ENCODE results near the gene SHKBP1. TPM values are rescaled to one million over a fixed set of nuclear protein-coding genes. Genes with fewer than 3 reads are reported as not detected.
"Not testable (repeated sequence)": the region's sequence is repeated elsewhere in the genome, so short reads cannot be mapped to it uniquely, and the experiment has no call there.

SHKBP1 gene
- total RNA-seq, 4 donors from 2014 or later: 37.0 to 87.5 (median 47.8) TPM

DNA sequence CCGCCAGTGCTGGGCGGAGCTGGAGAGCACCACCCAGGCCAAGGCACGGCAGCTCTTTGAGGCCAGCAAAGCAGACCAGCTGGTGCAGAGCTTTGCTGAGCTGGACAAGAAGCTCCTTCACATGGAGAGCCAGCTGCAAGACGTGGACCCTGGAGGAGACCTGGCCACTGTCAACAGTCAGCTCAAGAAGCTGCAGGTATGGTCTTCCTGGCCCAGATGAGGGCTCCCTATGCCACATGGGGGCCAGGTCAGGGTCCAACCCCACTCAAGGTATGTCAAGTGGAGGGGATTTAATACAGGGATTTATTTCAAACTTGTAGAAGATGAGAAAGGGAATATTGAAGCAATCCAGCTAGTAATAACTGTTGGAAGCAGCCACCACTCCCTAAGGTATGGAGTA, 42.5 kb upstream of the SHKBP1 start:
- ATAC-seq (ENCODE audit: low FRiP score): no peak
- TF ChIP-seq CTCF (IDR thresholded peaks at IDR 0.05): no peak
- no peak for DNase-seq (ENCODE audit: low spot score)

GRCh38 chr19:40539070-40539469, 37.6 kb upstream of the SHKBP1 start:
- TF ChIP-seq CTCF (IDR thresholded peaks at IDR 0.05): no peak
- ATAC-seq (ENCODE audit: low FRiP score): no peak

DNA sequence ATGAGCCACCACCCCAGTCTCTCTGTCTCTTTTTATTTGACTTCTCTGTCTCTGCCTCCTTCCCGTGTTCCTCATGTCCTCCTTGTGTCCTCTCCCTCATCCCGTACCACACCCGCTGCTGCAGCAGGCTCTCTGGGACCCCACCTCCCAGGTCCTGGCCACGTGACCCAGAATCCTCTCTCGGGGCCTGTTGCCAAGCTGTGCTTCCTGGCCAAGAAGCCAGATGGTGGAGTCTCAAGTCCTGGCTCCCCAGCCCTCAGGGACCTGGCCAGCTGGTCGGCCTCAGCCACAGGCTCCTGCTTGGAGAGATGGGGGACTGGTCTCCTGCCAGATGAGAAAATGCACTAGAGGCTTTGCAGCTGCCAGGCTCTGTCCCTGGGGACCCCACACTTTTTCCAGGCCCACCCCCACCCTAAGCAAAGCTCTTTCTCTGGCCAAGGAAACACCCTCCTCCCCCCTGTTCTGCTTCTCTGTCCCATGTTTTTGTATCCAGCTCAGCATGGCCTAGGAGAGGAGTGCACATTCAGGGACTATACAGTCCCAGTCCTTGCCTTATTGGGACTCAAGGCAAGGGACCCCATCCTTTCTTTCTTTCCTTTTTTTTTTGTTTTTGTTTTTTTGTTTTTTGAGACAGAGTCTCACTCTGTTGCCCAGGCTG, 34.3 kb upstream of the SHKBP1 start:
- DNase-seq (ENCODE audit: low spot score) (no peak), ATAC-seq (ENCODE audit: low FRiP score) (no peak)
- TF ChIP-seq CTCF (IDR thresholded peaks at IDR 0.05): no peak

More at GRCh38 chr19:40539070-40539469, 37.6 kb upstream of the SHKBP1 start:
- no peak for DNase-seq (ENCODE audit: low spot score)

DNA sequence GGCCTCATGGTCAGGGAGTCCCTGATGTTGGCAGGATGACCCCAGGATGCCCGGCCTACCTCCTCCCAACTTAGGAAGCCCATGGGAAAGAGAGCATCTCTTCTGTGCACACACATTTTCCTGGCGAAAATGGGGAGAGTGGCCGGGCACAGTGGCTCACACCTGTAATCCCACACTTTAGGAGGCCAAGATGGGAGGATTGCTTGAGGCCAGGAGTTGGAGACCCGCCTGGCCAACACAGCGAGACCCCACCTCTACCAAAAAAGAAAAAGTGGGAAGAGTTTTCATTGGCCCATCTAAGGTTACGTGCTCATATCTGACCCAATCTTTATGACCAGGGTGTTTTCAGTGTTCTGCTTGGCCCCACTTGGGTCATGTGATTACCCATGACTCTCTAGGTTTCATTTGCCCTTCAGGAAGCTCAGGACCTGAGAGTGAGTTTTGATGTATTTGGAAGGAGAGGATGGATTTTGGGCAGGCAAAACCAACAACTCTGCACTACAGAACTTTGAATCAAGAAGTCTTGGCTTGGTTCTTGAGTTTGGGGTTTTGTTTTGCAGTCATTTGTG, 33.6 kb upstream of the SHKBP1 start:
- DNase-seq (ENCODE audit: low spot score) (no peak), ATAC-seq (ENCODE audit: low FRiP score) (no peak)
- TF ChIP-seq CTCF (IDR thresholded peaks at IDR 0.05): no peak

GRCh38 chr19:40546153-40546841, 30.4 kb upstream of the SHKBP1 start:
- not testable (repeated sequence) for ATAC-seq (ENCODE audit: low FRiP score); DNase-seq (ENCODE audit: low spot score)

DNA sequence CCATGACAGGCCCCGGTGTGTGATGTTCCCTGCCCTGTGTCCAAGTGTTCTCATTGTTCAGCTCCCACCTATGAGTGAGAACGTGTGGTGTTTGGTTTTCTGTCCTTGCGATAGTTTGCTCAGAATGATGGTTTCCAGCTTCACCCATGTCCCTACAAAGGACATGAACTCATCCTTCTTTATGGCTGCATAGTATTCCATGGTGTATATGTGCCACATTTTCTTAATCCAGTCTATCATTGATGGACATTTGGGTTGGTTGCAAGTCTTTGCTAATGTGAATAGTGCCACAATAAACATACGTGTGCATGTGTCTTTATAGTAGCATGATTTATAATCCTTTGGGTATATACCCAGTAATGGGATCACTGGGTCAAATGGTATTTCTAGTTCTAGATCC, 29.5 kb upstream of the SHKBP1 start:
- DNase-seq (ENCODE audit: low spot score): not testable (repeated sequence)

DNA sequence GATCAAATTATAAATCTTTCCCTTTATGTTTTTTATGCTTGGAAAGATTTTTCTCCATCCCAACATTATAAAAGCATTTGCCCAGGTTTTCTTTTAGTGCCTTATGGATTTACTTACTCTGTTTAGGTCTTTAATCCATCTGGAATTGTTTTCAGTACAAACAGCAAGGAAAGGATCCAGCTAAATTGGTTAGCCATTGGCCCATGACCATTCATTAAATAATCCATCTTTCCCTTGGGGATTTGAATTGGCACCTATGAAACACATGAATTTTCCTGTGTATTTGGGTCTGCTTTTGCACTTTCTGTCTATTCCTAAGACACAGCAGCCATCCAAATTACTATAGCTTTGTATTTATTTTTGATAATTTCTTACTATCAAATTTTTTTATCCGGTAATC, 28.8 kb upstream of the SHKBP1 start:
- ATAC-seq (ENCODE audit: low FRiP score) (no peak), DNase-seq (ENCODE audit: low spot score) (no peak)
- TF ChIP-seq CTCF (IDR thresholded peaks at IDR 0.05): no peak

More for the DNA sequence above, 29.5 kb upstream of the SHKBP1 start:
- not testable (repeated sequence) for ATAC-seq (ENCODE audit: low FRiP score)
